SKM-1 (cell line): Measurements from ENCODE around the gene AOPEP.
A peak's percentile ranks its signal among the peaks of the same experiment; 100 is the strongest.

Experiments used
- DNase-seq: peaks from one replicate; lab custom pipeline; 2025; ENCODE audit not compliant: unreplicated experiment; lab: John Stamatoyannopoulos, UW

The AOPEP gene

DNA sequence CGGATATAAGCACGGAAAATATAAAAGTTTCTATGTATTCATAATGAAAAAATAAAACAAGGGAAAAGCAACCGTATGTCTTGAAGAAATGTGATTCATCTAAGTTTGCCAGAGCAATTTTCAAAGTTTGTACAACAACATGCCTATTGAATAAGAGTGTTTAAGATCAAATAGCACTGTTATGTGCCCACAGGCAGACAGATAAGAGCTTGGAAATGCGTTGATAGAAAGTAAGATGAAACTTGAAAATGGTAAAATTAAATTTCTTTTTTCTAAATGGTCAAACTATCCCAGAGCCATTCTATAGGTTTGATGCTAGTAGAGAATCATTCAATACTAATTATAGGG, 401.7 kb downstream of the AOPEP start:
- no peak for DNase-seq

DNA sequence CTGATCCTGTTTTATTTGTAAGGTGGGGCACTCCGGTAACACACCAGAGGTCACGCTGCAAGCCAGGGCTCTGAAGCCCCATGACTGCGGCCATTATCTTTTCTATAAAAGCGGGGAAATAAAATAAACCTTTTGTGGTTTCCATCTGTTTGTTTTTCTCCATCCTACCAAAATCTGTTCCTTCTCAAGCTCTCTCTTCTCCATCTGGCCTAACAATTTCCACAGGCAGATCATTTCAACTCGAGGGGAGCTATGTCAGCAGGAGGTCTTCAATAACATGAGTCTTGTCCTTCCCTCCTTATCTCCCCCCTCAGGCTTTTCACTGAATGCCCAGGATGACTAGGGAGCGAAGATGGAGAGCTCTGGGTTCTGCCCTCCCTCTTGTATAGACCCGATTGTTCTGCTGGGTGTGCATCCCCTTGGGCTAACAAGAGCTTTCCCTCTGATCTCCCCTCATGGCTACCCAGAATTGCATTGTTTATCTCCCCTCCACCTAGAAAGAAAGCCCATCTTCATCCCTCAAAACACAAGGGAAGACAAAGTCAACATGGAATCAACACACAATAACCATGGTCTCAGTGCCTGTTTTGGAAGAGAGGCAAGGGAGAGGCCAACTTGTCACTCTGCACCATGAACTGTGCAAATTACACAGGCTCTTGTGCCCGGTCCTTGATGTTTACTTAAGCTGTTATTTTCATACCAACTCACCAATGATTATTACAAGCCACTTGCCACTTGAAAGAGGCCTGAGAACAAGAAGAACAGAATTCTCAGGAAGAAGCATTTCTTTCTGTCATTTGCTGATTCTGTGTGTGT, 403.2 kb downstream of the AOPEP start:
- DNase-seq = no peak

DNA sequence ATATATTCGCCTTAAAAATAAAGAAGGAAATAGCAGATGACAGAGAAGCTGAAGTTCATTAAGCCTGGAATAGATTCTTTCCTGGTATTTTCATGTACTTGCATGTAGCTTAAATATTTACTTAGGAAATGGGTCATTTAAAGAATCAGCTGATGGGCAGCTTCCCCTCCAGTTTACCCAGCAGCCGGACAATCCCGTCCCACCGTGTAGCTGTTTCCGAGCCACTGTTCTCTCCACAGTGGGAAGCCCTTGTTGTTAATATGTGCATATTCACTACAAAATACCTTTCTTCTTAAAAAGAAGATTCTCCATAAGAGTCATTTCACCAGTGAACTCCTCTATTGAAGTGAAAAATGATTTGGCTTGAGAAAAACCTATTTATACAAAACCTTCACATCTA, 404.0 kb downstream of the AOPEP start:
- DNase-seq = no peak

DNA sequence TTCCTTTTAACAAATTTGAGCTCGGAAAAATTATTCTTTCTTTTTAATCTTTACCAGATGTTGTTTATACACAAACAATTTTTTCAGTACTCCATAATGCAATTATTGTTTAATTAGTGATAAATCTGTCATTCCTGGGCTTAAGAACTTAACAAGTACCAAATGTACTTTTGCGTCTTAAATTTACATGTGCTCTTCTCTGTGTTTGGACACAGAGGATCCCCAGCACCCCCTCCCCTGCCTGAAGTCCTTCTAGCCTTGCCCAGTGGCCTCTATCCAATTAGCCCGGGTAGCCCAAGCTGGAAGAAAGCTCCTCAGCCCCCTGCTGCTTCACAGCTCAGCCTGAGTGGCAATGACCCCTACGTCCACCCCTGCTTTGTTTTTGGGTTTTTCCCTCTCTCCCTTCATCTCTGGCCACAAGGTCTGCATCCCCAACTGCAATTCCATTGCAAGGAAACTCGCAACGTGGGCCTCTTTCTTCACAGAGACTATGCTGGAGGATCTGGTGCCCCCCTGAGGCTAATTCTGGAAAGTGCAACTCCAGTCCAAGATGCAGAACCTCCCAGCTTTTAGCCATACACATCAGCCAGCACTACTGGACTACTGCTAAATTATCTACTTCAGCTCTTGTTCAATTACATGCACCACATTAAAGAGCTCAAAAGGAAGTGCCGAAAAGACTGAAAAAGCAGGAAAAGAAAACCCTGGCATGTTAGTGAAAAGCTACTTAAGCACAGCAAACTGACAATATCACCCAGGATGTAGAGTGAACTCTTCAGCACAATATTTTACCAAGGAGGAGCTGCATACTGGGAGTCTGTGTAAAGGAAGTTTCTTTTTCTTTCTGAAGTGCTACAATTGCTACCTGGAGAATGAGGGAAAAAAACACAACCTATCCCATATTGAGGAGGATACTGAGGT, 404.8 kb downstream of the AOPEP start:
- peak; percentile 4 for DNase-seq

DNA sequence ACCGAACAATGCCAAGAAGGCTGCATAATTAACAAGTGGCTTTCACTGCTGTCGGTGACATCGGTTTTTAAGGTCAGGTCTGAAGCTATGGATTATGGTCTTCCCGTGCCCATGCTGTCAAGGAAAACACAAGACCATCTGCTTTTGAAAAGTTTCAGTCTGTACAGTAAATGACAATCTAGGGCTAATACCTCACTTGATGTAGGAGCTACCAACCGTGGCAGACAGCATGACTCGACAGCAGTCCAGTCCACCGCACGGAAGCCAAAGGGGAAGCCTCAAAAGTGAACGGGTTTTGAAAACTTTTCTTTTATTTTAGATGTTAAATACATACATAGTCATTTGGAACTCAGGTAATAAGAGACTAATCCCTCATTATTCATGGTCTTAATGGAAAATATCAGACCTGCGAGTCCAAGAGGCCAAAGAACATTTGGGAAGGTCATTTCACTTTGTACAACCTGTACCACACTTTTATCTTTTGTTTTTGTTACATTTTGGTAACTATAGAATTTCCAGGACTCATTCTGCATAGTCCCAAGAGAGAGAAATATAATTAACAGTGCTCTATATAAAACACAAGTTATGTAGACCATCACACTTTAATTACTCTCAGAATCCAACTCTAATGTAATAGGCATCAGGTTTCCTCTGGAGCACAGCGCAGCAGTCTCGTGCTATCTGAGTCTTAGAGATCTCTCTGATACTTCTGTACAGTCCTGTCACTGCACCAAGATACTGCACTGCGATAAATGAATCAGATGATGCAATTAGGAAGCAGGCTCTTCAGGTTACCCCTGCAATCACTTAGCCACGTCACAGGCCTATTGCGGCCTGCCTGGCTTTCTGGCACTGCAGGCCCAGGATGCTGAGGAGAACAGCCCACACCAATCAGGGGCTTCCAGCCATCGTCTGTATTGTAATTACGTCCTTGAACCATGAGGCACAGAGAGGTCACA, 406.1 kb downstream of the AOPEP start:
- DNase-seq = no peak

DNA sequence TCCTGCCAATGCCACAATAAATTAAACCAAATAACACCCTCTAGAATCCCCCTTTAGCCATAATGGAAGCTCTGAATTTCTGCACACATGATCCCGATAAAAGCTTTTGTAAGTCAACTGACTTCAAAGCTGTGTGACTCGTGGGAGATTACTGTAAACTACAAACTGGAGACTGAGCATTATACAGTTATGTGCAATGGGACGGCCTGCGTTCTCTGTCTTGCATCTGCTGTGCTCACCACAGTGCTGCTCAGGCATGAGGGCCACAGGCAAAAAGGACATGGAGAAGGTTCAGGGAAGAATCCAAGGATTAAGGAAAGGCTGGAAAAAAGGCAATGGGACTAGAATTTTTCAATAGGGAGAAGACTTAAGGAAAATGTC, 406.8 kb downstream of the AOPEP start:
- DNase-seq = no peak

DNA sequence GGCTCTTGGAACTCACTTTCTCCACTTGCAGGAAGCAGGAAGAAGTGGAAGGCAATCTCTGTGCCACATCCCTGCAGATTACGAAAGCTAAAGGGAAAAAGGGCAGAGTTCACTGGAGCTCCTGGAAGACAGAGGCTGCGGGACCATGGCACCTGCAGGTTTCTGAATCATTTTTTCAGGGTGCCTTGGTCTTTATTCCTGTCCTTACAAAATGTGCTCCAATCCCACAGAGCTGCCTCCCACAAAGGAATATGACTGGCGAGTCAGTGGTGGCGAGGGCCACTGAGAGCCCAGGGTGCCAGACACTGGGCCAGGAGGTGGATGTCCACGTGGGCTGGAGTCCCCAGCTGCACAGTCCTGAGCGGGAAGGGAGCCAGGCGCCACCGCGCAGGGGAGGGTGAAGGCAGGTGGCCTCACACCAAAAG, 408.0 kb downstream of the AOPEP start:
- no peak for DNase-seq

DNA sequence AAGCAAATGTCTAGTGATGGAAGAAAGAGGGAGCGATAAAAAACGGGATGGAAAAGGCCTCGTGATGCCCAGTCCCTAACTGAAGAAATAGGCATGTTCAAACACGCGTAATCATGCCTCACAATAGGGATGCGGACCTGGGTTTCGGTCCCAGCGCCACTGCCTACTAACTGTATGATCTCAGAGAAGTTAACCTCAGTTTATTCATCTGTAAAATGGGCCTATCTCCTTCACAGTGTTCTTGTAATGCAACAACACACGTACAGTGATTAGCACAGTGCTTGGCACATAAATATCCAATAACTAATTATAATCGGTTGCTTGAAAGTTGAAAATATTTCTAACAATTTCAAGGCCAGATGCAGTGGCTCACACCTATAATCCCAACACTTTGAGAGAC, 409.3 kb downstream of the AOPEP start:
- DNase-seq = no peak
